Measurements from ENCODE around the gene GALNS. TPM values are rescaled to one million over a fixed set of nuclear protein-coding genes. Genes with fewer than 3 reads are reported as not detected.
A peak's percentile ranks its signal among the peaks of the same experiment; 100 is the strongest.

GALNS gene
- total RNA-seq, 2 experiments from 2014 or later = 18.4 to 19.7 TPM

DNA sequence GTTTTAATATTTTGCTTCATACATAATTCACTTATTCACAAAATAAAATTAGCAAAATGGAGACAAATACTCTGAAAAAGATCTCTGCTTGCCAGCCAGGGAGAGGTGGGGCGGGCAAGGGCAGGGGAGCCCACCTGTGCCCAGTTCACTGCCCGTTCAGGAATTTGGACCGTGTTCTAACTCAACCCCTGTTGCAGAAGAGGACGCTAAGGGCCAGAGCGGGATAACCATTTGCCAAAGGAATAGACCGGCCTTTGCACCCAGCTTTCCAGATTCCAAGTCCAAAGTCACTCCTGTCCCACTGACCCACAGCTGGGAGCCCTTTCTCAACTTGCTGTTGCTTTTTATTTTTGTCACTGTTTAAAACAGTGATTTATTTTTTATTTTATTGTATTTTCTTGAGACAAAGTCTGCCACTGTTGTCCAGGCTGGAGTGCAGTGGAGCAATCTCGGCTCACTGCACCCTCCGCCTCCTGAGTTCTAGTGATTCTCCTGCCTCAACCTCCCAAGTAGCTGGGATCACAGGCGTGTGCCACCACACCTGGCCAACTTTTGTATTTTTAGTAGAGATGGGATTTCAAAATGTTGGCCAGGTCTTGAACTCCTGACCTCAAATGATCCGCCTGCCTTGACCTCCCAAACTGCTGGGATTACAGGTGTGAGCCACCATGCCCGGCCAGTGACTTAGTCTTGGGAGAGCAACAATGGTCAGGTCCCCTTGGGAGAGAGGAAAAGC lies 69.0 kb downstream of the GALNS start:
- H3K9me3 Mint-ChIP-seq = no peaks in the 10 kb centered on the region
- Histone ChIP-seq H3K9me3 (ENCODE audit: control insufficient read depth in 1 of 2, insufficient read depth in 1 of 2, low read length in 2 of 2) (no peaks in the 10 kb centered on the region), H3K4me3 (ENCODE audit: low read length) (no peak overlapping the region), H3K4me1 (ENCODE audit: insufficient read depth, low read length) (peaks cover 56% of the 10 kb centered on the region), H3K36me3 (ENCODE audit: insufficient read depth, low read length) (no peaks in the 10 kb centered on the region), H3K27ac (ENCODE audit: low read depth in 1 of 2, low read length in 2 of 2) (no peak overlapping the region), H3K27me3 (ENCODE audit: control insufficient read depth in 1 of 2, insufficient read depth in 2 of 2, low read length in 2 of 2) (no peaks in the 10 kb centered on the region)
- no peaks in the 10 kb centered on the region for H3K36me3 Mint-ChIP-seq (ENCODE audit: low read depth)
- no peak for DNase-seq
- ChIA-PET CTCF (interaction anchor here (1.8 kb wide), 1 partner anchor 50 kb away, joined by 7 read pairs; no protein-coding TSS in a partner anchor), POLR2A (interaction anchor here (1.0 to 1.5 kb wide), 2 partner anchors 13 to 15 kb away, joined by 4 to 7 read pairs; partner anchors contain the start of gene CDT1)
- TF ChIP-seq, protein P1, sequence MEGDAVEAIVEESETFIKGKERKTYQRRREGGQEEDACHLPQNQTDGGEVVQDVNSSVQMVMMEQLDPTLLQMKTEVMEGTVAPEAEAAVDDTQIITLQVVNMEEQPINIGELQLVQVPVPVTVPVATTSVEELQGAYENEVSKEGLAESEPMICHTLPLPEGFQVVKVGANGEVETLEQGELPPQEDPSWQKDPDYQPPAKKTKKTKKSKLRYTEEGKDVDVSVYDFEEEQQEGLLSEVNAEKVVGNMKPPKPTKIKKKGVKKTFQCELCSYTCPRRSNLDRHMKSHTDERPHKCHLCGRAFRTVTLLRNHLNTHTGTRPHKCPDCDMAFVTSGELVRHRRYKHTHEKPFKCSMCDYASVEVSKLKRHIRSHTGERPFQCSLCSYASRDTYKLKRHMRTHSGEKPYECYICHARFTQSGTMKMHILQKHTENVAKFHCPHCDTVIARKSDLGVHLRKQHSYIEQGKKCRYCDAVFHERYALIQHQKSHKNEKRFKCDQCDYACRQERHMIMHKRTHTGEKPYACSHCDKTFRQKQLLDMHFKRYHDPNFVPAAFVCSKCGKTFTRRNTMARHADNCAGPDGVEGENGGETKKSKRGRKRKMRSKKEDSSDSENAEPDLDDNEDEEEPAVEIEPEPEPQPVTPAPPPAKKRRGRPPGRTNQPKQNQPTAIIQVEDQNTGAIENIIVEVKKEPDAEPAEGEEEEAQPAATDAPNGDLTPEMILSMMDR (IDR thresholded peaks at IDR 0.05) = no peak
- no peaks in the 10 kb centered on the region for H3K27me3 Mint-ChIP-seq
- peak overlapping the region; percentile 44 for H3K27ac Mint-ChIP-seq
- no peak for ATAC-seq (ENCODE audit: poor library complexity)
- H3K4me1 Mint-ChIP-seq (ENCODE audit: low read depth) = peaks cover 41% of the 10 kb centered on the region
- intact Hi-C loops (cut with DNase I, micrococcal nuclease) = loop anchor here in 1 of 2 experiments (2.0 kb wide), 1 partner anchor 15 kb away; the partner anchor contains the start of gene CDT1
- H3K4me3 Mint-ChIP-seq = peak overlapping the region; percentile 67

DNA sequence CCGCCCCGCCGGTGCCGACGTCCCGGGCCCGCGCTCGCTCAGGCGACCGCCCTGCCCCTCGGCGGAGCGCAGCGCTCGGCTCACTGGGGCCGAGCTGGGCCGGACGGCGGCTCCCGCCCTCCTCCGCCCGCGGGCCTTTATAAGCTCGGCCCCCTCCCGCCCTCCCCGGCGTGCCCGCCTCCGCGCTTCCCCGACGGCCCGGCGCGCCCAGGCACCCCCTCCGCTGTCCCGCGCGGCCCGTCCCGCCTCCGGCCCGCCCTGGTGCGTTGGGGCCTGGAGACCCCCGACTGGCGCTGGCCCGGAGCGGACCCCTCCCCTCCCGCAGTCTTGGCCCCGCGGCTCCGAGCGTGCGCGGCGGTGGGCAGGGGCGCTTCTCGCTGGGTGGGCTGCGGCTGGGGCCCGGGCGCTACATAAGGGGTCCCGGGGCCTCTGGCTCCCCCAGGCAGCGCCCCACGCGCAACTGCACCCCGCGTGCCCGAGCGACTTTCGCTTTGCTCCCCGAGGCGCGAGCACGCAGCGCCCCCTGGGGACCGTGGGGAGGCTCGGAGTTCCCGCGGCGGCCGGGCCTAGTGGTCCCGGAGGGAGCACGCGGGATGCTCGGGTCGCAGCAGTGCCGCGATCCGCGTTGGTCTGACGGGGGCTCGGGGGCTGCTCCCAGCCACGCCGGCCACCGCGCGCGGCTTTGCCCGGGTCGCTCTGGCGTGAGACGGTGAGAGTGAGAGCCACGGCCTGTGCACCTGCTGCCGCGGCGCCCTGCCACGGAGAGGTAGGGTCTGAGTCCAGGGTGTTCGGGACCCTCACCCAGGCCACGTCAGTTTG lies 71.4 kb downstream of the GALNS start, which contains the start of gene PIEZO1:
PIEZO1 (minus strand) TSS at position 115 of the 819 bp plus-strand sequence. CDS start 256 bp downstream, outside the sequence.
- Mint-ChIP-seq H3K4me1 (ENCODE audit: low read depth) (peaks cover 47% of the 10 kb centered on the region), H3K27ac (peak within 1 kb of the TSS; percentile 55), H3K27me3 (no peaks in the 10 kb centered on the region), H3K9me3 (no peaks in the 10 kb centered on the region), H3K36me3 (ENCODE audit: low read depth) (no peaks in the 10 kb centered on the region), H3K4me3 (peak within 1 kb of the TSS; percentile 89)
- DNase-seq = peak; percentile 73 to 94 (median 86)
- peak within 1 kb of the TSS; percentile 63 for H3K4me3 ChIP-seq (ENCODE audit: low read length)
- ChIA-PET CTCF (interaction anchor here (0.9 kb wide), 1 partner anchor 48 kb away, joined by 4 read pairs; no protein-coding TSS in a partner anchor), POLR2A (interaction anchor here (0.6 to 5.9 kb wide), 4 partner anchors 18 to 48 kb away, joined by 4 to 39 read pairs (median 8); partner anchors contain the start of genes APRT and CDT1)
- intact Hi-C loops (cut with DNase I, micrococcal nuclease) = loop anchor here (1.0 kb wide), 2 partner anchors 42 to 48 kb away; no protein-coding TSS in a partner anchor
- TF ChIP-seq, protein P1 (IDR thresholded peaks at IDR 0.05) = peak; percentile 98
- H3K36me3 ChIP-seq (ENCODE audit: insufficient read depth, low read length) = no peaks in the 10 kb centered on the region
- H3K9me3 ChIP-seq (ENCODE audit: control insufficient read depth in 1 of 2, insufficient read depth in 1 of 2, low read length in 2 of 2) = no peaks in the 10 kb centered on the region
- no peaks in the 10 kb centered on the region for H3K27me3 ChIP-seq (ENCODE audit: control insufficient read depth in 1 of 2, insufficient read depth in 2 of 2, low read length in 2 of 2)
- H3K27ac ChIP-seq (ENCODE audit: low read depth in 1 of 2, low read length in 2 of 2) = peak within 1 kb of the TSS; percentile 75 to 77
- peak; percentile 50 for ATAC-seq (ENCODE audit: poor library complexity)
- H3K4me1 ChIP-seq (ENCODE audit: insufficient read depth, low read length) = peaks cover 57% of the 10 kb centered on the region

DNA sequence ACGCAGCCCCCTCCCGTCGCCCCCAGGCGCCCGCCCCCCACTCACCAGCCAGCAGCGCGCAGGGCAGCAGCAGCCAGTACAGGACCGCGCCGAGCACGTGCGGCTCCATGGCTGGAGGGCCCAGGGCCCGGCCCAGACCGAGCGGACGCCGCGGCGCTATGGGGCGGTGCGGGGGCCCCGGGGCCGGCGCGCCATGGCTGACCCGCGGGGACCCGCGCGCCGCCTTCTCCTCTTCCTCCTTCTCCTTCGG lies 72.0 kb downstream of the GALNS start:
- Mint-ChIP-seq H3K4me1 (ENCODE audit: low read depth) (peaks cover 47% of the 10 kb centered on the region), H3K9me3 (no peaks in the 10 kb centered on the region), H3K27me3 (no peaks in the 10 kb centered on the region), H3K4me3 (no peak overlapping the region), H3K36me3 (ENCODE audit: low read depth) (no peaks in the 10 kb centered on the region), H3K27ac (no peak overlapping the region)
- Histone ChIP-seq H3K4me3 (ENCODE audit: low read length) (no peak overlapping the region), H3K27ac (ENCODE audit: low read depth in 1 of 2, low read length in 2 of 2) (peak overlapping the region in 1 of 2 donors; percentile 75), H3K27me3 (ENCODE audit: control insufficient read depth in 1 of 2, insufficient read depth in 2 of 2, low read length in 2 of 2) (no peaks in the 10 kb centered on the region), H3K36me3 (ENCODE audit: insufficient read depth, low read length) (no peaks in the 10 kb centered on the region), H3K4me1 (ENCODE audit: insufficient read depth, low read length) (peaks cover 57% of the 10 kb centered on the region), H3K9me3 (ENCODE audit: control insufficient read depth in 1 of 2, insufficient read depth in 1 of 2, low read length in 2 of 2) (no peaks in the 10 kb centered on the region)
- ChIA-PET CTCF (interaction anchor here (1.0 to 7.0 kb wide), 2 partner anchors 10 to 48 kb away, joined by 4 to 58 read pairs; no protein-coding TSS in a partner anchor), POLR2A (interaction anchor here (0.8 to 5.9 kb wide), 4 partner anchors 8 to 39 kb away, joined by 3 to 39 read pairs (median 8); partner anchors contain the start of genes APRT and CDT1)
- TF ChIP-seq, protein P1 (IDR thresholded peaks at IDR 0.05) = no peak
- intact Hi-C loops (cut with DNase I, micrococcal nuclease) = loop anchor here (1.0 kb wide), 2 partner anchors 41 to 47 kb away; no protein-coding TSS in a partner anchor
- ATAC-seq (ENCODE audit: poor library complexity) (no peak), DNase-seq (no peak)
